Transverse colon (tissue), 4 donors: ENCODE data around the gene ELAPOR1. TPM values are rescaled to one million over a fixed set of nuclear protein-coding genes. Genes with fewer than 3 reads are reported as not detected.

Source experiments
- DNase-seq: peaks from one replicate; pipeline ENCODE4 v3.0.0-alpha.2; 2019
- H3K27ac ChIP-seq, 4 donors: fragments of 200-600 bp; sonication (generic); 2 replicates each; pipeline ENCODE4 v1.5.1; 2016 to 2018; ENCODE audit warnings: inconsistent platforms in 4 of 4
- H3K27me3 ChIP-seq: fragments of 200-600 bp; sonication (generic); 2 replicates; pipeline ENCODE4 v1.5.1; 2017; ENCODE audit warnings: inconsistent platforms
- H3K36me3 ChIP-seq, 4 donors: fragments of 200-600 bp; sonication (generic); 2 replicates each; pipeline ENCODE4 v1.5.1; 2017 to 2019; ENCODE audit warnings: inconsistent platforms in 4 of 4
- H3K4me1 ChIP-seq, 4 donors: fragments of 200-600 bp; sonication (generic); 2 replicates each; pipeline ENCODE4 v1.5.1; 2017 to 2020; ENCODE audit warnings: inconsistent platforms in 4 of 4
- H3K4me3 ChIP-seq, 4 donors: fragments of 200-600 bp; sonication (generic); 1 replicate in 1 of 4; 2 replicates in 3 of 4; pipeline versions ENCODE4 v1.5.1 to v1.6.1; 2017 to 2019; ENCODE audit warnings: inconsistent platforms in 4 of 4
- H3K9me3 ChIP-seq, 2 donors: fragments of 200-600 bp; sonication (generic); 2 replicates each; pipeline ENCODE4 v1.5.1; 2017 to 2019; ENCODE audit warnings: inconsistent platforms in 2 of 2
- CTCF ChIP-seq, 5 experiments: fragments of 200-600 bp in 3 of 5; fragments of 450-650 bp in 2 of 5; sonication (generic) in 3 of 5; IDR thresholded peaks; 1 replicate in 2 of 5; 2 replicates in 3 of 5; pipeline ENCODE4 v1.5.1; 2016 to 2017; ENCODE audit warnings: antibody characterized with exemption in 5 of 5, inconsistent platforms in 3 of 5, mild to moderate bottlenecking in 2 of 5, moderate library complexity in 1 of 5
- EP300 ChIP-seq: sonication (generic); formaldehyde crosslinking; IDR thresholded peaks from one replicate; pipeline ENCODE4 v1.6.1; 2017; ENCODE audit warnings: antibody characterized with exemption, low read depth
- POLR2A ChIP-seq: fragments of 450-650 bp; IDR thresholded peaks from one replicate; pipeline ENCODE4 v1.6.1; 2016; ENCODE audit warnings: antibody characterized with exemption, mild to moderate bottlenecking, moderate library complexity
- POLR2AphosphoS5 ChIP-seq, 3 donors: sonication (generic); formaldehyde crosslinking; IDR thresholded peaks; one replicate each; pipeline ENCODE4 v1.6.1; 2016; ENCODE audit warnings: antibody characterized with exemption in 3 of 3
- in situ Hi-C, 4 donors: fragments of 200-750 bp; cut with MboI; loops; one replicate each; pipeline versions ENCODE4 v1.15.0 to v1.15.1; 2017; ENCODE audit warnings: low sequenced_read_pairs in 3 of 4, low pct_ligation_motif_present in 1 of 4, low pct_unique_long_range_greater_than_20kb in 1 of 4
- intact Hi-C: fragments of 100-400 bp; cut with DNase I; formaldehyde crosslinking; loops from one replicate; pipeline ENCODE4 v1.15.1; 2023; ENCODE audit warnings: low total_unique reads
- small RNA-seq, 4 donors: library from RNA; depleted of rRNA; stranded (forward); fragments of <200 nt; gene quantifications; one replicate each; pipeline ENCODE3, GENCODE V24; 2016
- total RNA-seq, 4 donors: library from RNA; depleted of rRNA; stranded (reverse); fragments of >200 nt; gene quantifications; one replicate each; pipeline ENCODE4 v1.1.0, GENCODE V29; 2016

ELAPOR1 gene
- total RNA-seq, 4 donors from 2014 or later: 19.5 to 72.2 (median 38.4) TPM

DNA sequence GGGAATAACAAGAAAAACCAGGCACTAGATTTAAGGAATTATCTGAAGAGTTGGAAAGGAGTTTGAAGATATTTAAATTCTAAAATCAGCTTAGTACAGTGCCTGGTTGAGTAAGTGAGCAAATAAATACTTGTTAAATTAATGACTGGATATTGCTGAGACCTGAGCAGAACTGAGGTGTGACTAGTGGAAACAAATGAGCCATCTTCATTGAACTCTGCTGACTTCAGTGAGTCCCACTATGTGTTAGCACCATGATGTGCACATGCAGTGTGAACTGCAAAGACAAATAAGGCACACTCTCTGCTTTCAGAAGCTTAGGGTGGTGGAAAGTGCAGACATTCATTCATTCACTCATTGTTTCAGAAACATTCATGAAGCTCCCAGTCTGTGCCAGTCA, 48.7 kb downstream of the ELAPOR1 start:
- DNase-seq: no peak
- in situ Hi-C loops: no loop called here
- Histone ChIP-seq H3K9me3 (no peaks in the 10 kb centered on the region), H3K36me3 (no peaks in the 10 kb centered on the region), H3K4me1 (peaks cover 0 to 11% (median 0%) of the 10 kb centered on the region in 4 donors), H3K27me3 (no peaks in the 10 kb centered on the region), H3K27ac (peak overlapping the region in 3 of 4 donors; percentile 19 to 26 (median 20)), H3K4me3 (no peak overlapping the region)
- intact Hi-C loops: no loop called here
- TF ChIP-seq CTCF (IDR thresholded peaks at IDR 0.05) (no peak), POLR2A (no peak), EP300 (no peak), POLR2AphosphoS5 (IDR thresholded peaks at IDR 0.05) (no peak)

DNA sequence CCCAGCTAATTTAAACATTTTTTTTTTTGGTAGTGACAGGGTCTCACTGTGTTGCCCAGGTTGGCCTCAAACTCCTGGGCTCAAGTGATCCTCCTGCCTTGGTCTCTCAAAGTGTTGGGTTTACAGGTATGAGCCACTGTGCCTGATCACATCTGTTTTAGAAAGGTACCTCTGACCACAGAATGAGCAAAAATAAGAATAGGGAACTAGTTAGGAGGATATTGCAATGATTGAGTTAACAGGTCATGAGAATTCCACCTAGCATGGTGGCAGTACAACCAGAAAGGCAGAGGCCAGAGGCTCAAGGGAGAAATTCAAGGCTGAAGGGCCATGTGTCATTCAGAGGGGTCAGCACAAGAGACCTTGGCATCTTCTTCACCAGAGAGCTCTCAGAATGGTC, 49.6 kb downstream of the ELAPOR1 start:
- H3K27ac ChIP-seq: no peak overlapping the region
- no peaks in the 10 kb centered on the region for H3K27me3 ChIP-seq
- no peak overlapping the region for H3K4me3 ChIP-seq
- no peaks in the 10 kb centered on the region for H3K9me3 ChIP-seq
- TF ChIP-seq POLR2AphosphoS5 (IDR thresholded peaks at IDR 0.05) (no peak), POLR2A (no peak), EP300 (no peak), CTCF (IDR thresholded peaks at IDR 0.05) (no peak)
- in situ Hi-C loops (no loop called here), intact Hi-C loops (no loop called here)
- H3K4me1 ChIP-seq: peaks cover 0 to 9% (median 0%) of the 10 kb centered on the region in 4 donors
- no peaks in the 10 kb centered on the region for H3K36me3 ChIP-seq
- no peak for DNase-seq

Small RNAs within 50 kb of the gene (small RNA-seq; reads per million reads assigned to genes)
- 0 reads per million in 4 donors for gene AL356488.2

Other genes with a start within 250 kb of the ELAPOR1 start
- 10 to 100 TPM in 3 of 4 donors, 1 to 10 TPM in 1; 9.7 to 31.0 (median 23.8) TPM for gene GPSM2, start 237.1 kb upstream of the ELAPOR1 start, total RNA-seq
- 10 to 100 TPM; 13.0 to 21.9 (median 18.2) TPM for gene CLCC1, start 150.6 kb upstream of the ELAPOR1 start, total RNA-seq
- gene WDR47, start 72.0 kb upstream of the ELAPOR1 start, total RNA-seq: 10 to 100 TPM in 2 of 4 donors, 1 to 10 TPM in 2; 6.7 to 12.1 (median 9.7) TPM
- gene TAF13, start 38.1 kb upstream of the ELAPOR1 start, total RNA-seq: 10 to 100 TPM in 3 of 4 donors, 1 to 10 TPM in 1; 4.0 to 33.0 (median 32.0) TPM
- gene TMEM167B, start 23.4 kb upstream of the ELAPOR1 start, total RNA-seq: 10 to 100 TPM in 3 of 4 donors, 1 to 10 TPM in 1; 2.2 to 23.0 (median 18.8) TPM
- 100 to 1,000 TPM in 3 of 4 donors, 10 to 100 TPM in 1; 79.4 to 150 (median 125) TPM for gene SARS1, start 99.8 kb downstream of the ELAPOR1 start, total RNA-seq
- gene CELSR2, start 135.4 kb downstream of the ELAPOR1 start, total RNA-seq: 1 to 10 TPM; 1.8 to 3.7 (median 3.2) TPM
- gene PSRC1, start 169.0 kb downstream of the ELAPOR1 start, total RNA-seq: 10 to 100 TPM in 1 of 4 donors, 1 to 10 TPM in 3; 1.9 to 18.0 (median 4.4) TPM
- gene MYBPHL, start 192.9 kb downstream of the ELAPOR1 start, total RNA-seq: not detected